Spleen (tissue), 7 donors: Measurements from ENCODE around the gene SYNE2.

ENCODE experiments used
- POLR2A ChIP-seq, 3 donors: fragments of 450-650 bp; IDR thresholded peaks; one replicate each; pipeline ENCODE4 v1.5.1; 2017; ENCODE audit warnings: antibody characterized with exemption in 3 of 3, mild to moderate bottlenecking in 1 of 3
- POLR2AphosphoS5 ChIP-seq, 3 donors: sonication (generic); formaldehyde crosslinking; IDR thresholded peaks; one replicate each; pipeline ENCODE4 v1.5.1; 2017; ENCODE audit warnings: antibody characterized with exemption in 3 of 3
- TF ChIP-seq, protein P1 (sequence below), 11 experiments: fragments of 200-600 bp in 7 of 11; fragments of 450-650 bp in 4 of 11; sonication (generic) in 4 of 11; IDR thresholded peaks in 8 of 11; conservative IDR thresholded peaks in 3 of 11; 1 replicate in 7 of 11; 2 replicates in 4 of 11; pipeline versions ENCODE4 v1.4.0 to v1.8.0; 2016 to 2021; ENCODE audit warnings: antibody characterized with exemption in 11 of 11, inconsistent platforms in 4 of 11, mild to moderate bottlenecking in 1 of 11
- donor health status: DM: no; HTN: no; CAD: no; lungs with moderate emphysema.
- donor health status: DM: no; HTN: no; CAD: no.
- donor health status: DM: no; HTN: no; CAD: no.

DNA sequence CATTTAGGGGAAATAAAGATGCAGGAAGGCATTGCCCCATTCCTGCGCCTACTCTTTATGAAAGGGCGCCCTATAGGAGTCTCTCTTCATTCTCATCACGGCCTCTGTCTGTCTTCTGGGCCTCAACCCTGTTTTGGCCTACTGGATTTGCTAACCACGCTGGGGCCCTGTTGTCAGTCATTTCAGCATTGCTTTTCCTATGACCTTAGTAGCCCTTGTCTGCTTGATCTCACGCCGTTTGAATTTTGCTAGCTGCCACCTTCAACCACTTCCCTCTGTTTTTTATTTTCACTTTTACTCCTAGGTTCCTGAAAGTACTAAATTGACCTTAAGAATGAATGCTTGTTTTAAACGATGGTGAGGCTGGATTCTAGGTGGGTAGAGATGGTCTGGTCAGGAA, 139.0 kb downstream of the SYNE2 start:
- TF ChIP-seq, protein P1, sequence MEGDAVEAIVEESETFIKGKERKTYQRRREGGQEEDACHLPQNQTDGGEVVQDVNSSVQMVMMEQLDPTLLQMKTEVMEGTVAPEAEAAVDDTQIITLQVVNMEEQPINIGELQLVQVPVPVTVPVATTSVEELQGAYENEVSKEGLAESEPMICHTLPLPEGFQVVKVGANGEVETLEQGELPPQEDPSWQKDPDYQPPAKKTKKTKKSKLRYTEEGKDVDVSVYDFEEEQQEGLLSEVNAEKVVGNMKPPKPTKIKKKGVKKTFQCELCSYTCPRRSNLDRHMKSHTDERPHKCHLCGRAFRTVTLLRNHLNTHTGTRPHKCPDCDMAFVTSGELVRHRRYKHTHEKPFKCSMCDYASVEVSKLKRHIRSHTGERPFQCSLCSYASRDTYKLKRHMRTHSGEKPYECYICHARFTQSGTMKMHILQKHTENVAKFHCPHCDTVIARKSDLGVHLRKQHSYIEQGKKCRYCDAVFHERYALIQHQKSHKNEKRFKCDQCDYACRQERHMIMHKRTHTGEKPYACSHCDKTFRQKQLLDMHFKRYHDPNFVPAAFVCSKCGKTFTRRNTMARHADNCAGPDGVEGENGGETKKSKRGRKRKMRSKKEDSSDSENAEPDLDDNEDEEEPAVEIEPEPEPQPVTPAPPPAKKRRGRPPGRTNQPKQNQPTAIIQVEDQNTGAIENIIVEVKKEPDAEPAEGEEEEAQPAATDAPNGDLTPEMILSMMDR (IDR thresholded peaks at IDR 0.05 in 8 of 11, conservative IDR thresholded peaks at IDR 0.05 in 3 of 11): no peak
- TF ChIP-seq POLR2A (IDR thresholded peaks at IDR 0.05) (no peak), POLR2AphosphoS5 (IDR thresholded peaks at IDR 0.05) (no peak)
